ENCODE measurements around the gene SLC12A9. TPM values are rescaled to one million over a fixed set of nuclear protein-coding genes. Genes with fewer than 3 reads are reported as not detected.

The SLC12A9 gene
- total RNA-seq, 3 donors from 2014 or later: 13.3 to 18.0 (median 16.7) TPM

GRCh38 chr7:100823534-100823933 is 29.0 kb upstream of the SLC12A9 start:
- H3K27me3 ChIP-seq: no peaks in the 10 kb centered on the region

GRCh38 chr7:100824499-100825214 is 27.9 kb upstream of the SLC12A9 start:
- TF ChIP-seq POLR2A (IDR thresholded peaks at IDR 0.05): no peak
- no peak for TF ChIP-seq POLR2AphosphoS5 (IDR thresholded peaks at IDR 0.05)
- TF ChIP-seq CTCF (IDR thresholded peaks at IDR 0.05): no peak
- Histone ChIP-seq H3K27me3 (no peaks in the 10 kb centered on the region), H3K4me3 (peak overlapping the region; percentile 66 to 77 (median 66)), H3K9me3 (no peaks in the 10 kb centered on the region), H3K27ac (peak overlapping the region; percentile 79 to 89), H3K36me3 (no peaks in the 10 kb centered on the region), H3K4me1 (no peaks in the 10 kb centered on the region)
- no peak for DNase-seq (ENCODE audit: low spot score in 2 of 2)
- intact Hi-C loops (cut with DNase I; ENCODE audit: low total_unique reads): no loop called here

More at GRCh38 chr7:100823534-100823933, 29.0 kb upstream of the SLC12A9 start:
- Histone ChIP-seq H3K4me3 (no peak overlapping the region), H3K36me3 (no peaks in the 10 kb centered on the region), H3K4me1 (no peaks in the 10 kb centered on the region), H3K27ac (no peak overlapping the region), H3K9me3 (no peaks in the 10 kb centered on the region)
- TF ChIP-seq POLR2A (IDR thresholded peaks at IDR 0.05) (no peak), CTCF (IDR thresholded peaks at IDR 0.05) (no peak), POLR2AphosphoS5 (IDR thresholded peaks at IDR 0.05) (no peak)
- intact Hi-C loops (cut with DNase I; ENCODE audit: low total_unique reads): no loop called here
- no peak for DNase-seq (ENCODE audit: low spot score in 2 of 2)

- Histone ChIP-seq H3K27ac (peak overlapping the region; percentile 79 to 89), H3K4me1 (no peaks in the 10 kb centered on the region)
- DNase-seq (ENCODE audit: low spot score in 2 of 2): no peak
Measured at GRCh38 chr7:100825215-100825671, 27.3 kb upstream of the SLC12A9 start.

GRCh38 chr7:100825751-100826513 is 26.6 kb upstream of the SLC12A9 start:
- intact Hi-C loops (cut with DNase I; ENCODE audit: low total_unique reads): no loop called here
- H3K36me3 ChIP-seq: no peaks in the 10 kb centered on the region
- no peak for TF ChIP-seq POLR2A (IDR thresholded peaks at IDR 0.05)
- no peak for TF ChIP-seq POLR2AphosphoS5 (IDR thresholded peaks at IDR 0.05)
- TF ChIP-seq CTCF (IDR thresholded peaks at IDR 0.05): no peak
- no peaks in the 10 kb centered on the region for H3K9me3 ChIP-seq
- H3K4me1 ChIP-seq: no peaks in the 10 kb centered on the region
- H3K27me3 ChIP-seq: no peaks in the 10 kb centered on the region
- peak overlapping the region; percentile 79 to 89 for H3K27ac ChIP-seq
- DNase-seq (ENCODE audit: low spot score in 2 of 2): no peak
- H3K4me3 ChIP-seq: peak overlapping the region; percentile 66 to 77 (median 66)

More at GRCh38 chr7:100825215-100825671, 27.3 kb upstream of the SLC12A9 start:
- no peaks in the 10 kb centered on the region for H3K36me3 ChIP-seq
- intact Hi-C loops (cut with DNase I; ENCODE audit: low total_unique reads): no loop called here
- TF ChIP-seq POLR2AphosphoS5 (IDR thresholded peaks at IDR 0.05) (no peak), CTCF (IDR thresholded peaks at IDR 0.05) (no peak)
- H3K27me3 ChIP-seq: no peaks in the 10 kb centered on the region
- H3K4me3 ChIP-seq: peak overlapping the region; percentile 66 to 77 (median 66)
- H3K9me3 ChIP-seq: no peaks in the 10 kb centered on the region
